ENCODE results near the gene LRRC4C.

DNA sequence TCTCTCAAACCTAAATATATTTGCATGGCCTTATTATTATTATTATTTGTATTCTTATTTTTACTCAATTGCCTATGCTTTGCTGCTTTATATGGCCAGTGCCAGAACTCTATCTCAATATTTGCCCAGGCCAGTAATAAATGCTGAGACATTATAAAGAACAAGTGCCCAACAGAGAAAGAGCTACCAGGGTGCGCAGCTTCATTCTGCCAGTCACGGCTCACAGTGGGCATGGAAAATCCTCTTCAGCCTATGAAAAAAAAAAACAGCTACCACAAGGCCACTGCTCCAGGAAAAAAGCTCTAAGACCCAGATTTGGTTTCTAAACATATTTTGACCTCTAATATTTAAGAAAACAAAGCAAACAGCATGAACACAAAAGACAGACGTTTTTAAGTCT is 1223.6 kb downstream of the LRRC4C start:
- TF ChIP-seq EZH2phosphoT487 (IDR thresholded peaks at IDR 0.05; ENCODE audit: insufficient read depth, low read depth) (no peak), EZH2 (IDR thresholded peaks at IDR 0.05; ENCODE audit: insufficient read depth, poor library complexity, severe bottlenecking) (no peak)
